ENCODE measurements around the gene NOL9. TPM values are rescaled to one million over a fixed set of nuclear protein-coding genes. Genes with fewer than 3 reads are reported as not detected.
A peak's percentile ranks its signal among the peaks of the same experiment; 100 is the strongest.

The NOL9 gene
- total and polyA plus RNA-seq, 9 of the 15 experiments (the other 6 are each of a cell fraction or from before 2014, with no cell fraction given): 5.6 to 76.5 (median 47.3) TPM

- TF ChIP-seq BCL6 (CRISPR knock-in tag; IDR thresholded peaks at IDR 0.05): no peak
- TF ChIP-seq DACH1 (IDR thresholded peaks at IDR 0.05; ENCODE audit: partially characterized antibody): no peak
- TF ChIP-seq MAFG (tag; conservative IDR thresholded peaks at IDR 0.05): peak; percentile 90
- TF ChIP-seq RUNX1 (IDR thresholded peaks at IDR 0.05; ENCODE audit: low read depth): no peak
- TF ChIP-seq JUND (IDR thresholded peaks at IDR 0.05; ENCODE audit: borderline replicate concordance, low read depth, low read length): no peak; the same call in 1 of the 2 replicates
- TF ChIP-seq JUND (tag; IDR thresholded peaks at IDR 0.05; ENCODE audit: borderline replicate concordance, low read depth, low read length): no peak; the same call in 2 of the 3 replicates
- TF ChIP-seq THRB (CRISPR knock-in tag; conservative IDR thresholded peaks at IDR 0.05): no peak
- no peak for TF ChIP-seq TBP (optimal IDR thresholded peaks at IDR 0.05; ENCODE audit: low read depth, low read length)
- TF ChIP-seq ZNF431 (CRISPR knock-in tag; IDR thresholded peaks at IDR 0.05): no peak
- TF ChIP-seq MED1 (CRISPR knock-in tag; IDR thresholded peaks at IDR 0.05; ENCODE audit: borderline replicate concordance): no peak
- TF ChIP-seq CHAMP1 (IDR thresholded peaks at IDR 0.05): no peak
- no peak for TF ChIP-seq FOXJ3 (CRISPR knock-in tag; IDR thresholded peaks at IDR 0.05)
- TF ChIP-seq SAFB2 (IDR thresholded peaks at IDR 0.05; ENCODE audit: borderline replicate concordance, low read depth, low read length, severe bottlenecking): no peak
- TF ChIP-seq ATF1 (CRISPR knock-in tag; IDR thresholded peaks at IDR 0.05): no peak
- no peak for TF ChIP-seq ATF1 (tag; IDR thresholded peaks at IDR 0.05)
- no peak for TF ChIP-seq ZNF146 (CRISPR knock-in tag; IDR thresholded peaks at IDR 0.05; ENCODE audit: unreplicated experiment)
- TF ChIP-seq NR3C1 (CRISPR knock-in tag; IDR thresholded peaks at IDR 0.05): no peak
- TF ChIP-seq NFYB (IDR thresholded peaks at IDR 0.05; ENCODE audit: extremely low read depth, insufficient read length): no peak
- no peak for TF ChIP-seq CREM (IDR thresholded peaks at IDR 0.05; ENCODE audit: low read depth)
- TF ChIP-seq ADNP (tag; IDR thresholded peaks at IDR 0.05): no peak
- TF ChIP-seq HDAC8 (tag; IDR thresholded peaks at IDR 0.05): no peak
- TF ChIP-seq TEAD4 (IDR thresholded peaks at IDR 0.05; ENCODE audit: low read length): peak; percentile 51
- TF ChIP-seq TEAD4 (CRISPR knock-in tag; IDR thresholded peaks at IDR 0.05; ENCODE audit: borderline replicate concordance): no peak
- peak in 1 of 2 experiments; percentile 66; a peak in 1 of 4 replicates for TF ChIP-seq RCOR1 (IDR thresholded peaks at IDR 0.05; ENCODE audit: borderline replicate concordance in 1 of 2, low read depth in 2 of 2, low read length in 2 of 2)
- no peak for TF ChIP-seq SREBF1 (IDR thresholded peaks at IDR 0.05; ENCODE audit: borderline replicate concordance, low read depth, low read length)
- no peak for TF ChIP-seq TBL1XR1 (IDR thresholded peaks at IDR 0.05; ENCODE audit: low read length in 2 of 2)
Measured at GRCh38 chr1:6584126-6585080, 30.1 kb upstream of the NOL9 start (continued).
